HL-60/S4 treated with phorbol 12-myristate 13-acetate at 8.2 ng/mL for 4 days and 3 days (cell line): ENCODE results near the gene NOL9.

Experiments used
- in situ Hi-C: fragments of 300-500 bp; cut with MboI; formaldehyde crosslinking; loops from 2 replicates; pipeline ENCODE4 v1.15.0; 2022; ENCODE audit warnings: low sequenced_read_pairs

The NOL9 gene

DNA sequence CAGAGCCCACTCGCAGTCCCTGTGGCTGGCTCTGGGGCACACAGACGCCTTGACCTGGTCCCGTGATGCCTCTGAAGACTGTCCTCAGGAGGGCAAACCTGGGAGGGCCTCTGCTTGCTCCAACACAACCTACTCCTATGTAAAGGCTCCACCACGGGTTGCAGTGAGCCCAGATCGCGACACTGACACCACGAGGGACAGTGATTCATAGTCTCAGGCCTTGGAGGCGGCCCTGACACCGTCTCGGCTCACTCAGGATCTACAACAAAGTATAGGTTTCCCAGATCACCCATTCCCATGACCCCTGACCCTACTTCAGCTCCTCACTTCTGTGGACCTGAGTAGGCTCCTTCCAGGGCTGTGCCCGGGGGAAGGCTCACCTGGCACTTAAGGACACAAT lies 28.0 kb downstream of the NOL9 start:
- in situ Hi-C loops, result no loop called here

DNA sequence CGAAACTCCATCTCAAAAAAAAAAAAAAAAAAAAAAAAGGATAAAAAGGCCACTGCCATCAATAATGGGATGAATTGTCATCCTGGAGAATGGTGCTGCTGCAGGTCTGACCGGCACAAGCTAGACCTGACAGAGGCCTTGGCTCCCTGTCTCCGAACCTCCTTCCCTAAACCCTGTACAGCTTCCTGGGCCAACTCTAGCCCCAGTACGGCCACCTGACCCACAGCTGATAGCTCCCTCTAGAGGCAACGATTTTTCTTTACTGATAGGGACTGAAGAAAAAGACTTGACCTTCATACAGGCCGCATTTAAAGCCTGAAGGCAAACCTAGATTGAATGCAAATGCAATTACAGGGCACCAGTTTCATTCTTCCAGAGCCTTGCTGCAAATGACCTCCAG lies 30.7 kb downstream of the NOL9 start:
- in situ Hi-C loops, result no loop called here

DNA sequence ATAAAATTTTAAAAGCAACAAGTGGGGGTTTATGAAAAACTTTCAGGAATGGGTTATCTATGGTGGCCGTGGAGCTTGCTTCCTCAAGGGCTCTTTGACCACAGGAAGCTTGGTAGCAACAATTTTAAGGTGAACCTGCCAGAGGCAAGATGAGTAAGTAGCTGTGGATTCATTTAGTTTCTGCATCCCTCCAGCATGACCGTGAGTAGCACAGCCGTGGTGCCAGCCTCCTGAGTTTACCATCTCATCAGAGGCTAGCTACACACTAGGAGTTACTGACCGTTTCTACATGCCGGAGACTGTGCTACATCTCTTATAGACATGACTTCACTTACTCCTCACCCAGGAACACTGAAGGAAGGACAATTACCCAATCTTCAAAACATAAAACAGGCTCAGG lies 32.8 kb downstream of the NOL9 start:
- in situ Hi-C loops, result no loop called here

GRCh38 chr1:6519935-6520671 lies 34.2 kb downstream of the NOL9 start:
- in situ Hi-C loops, result no loop called here

DNA sequence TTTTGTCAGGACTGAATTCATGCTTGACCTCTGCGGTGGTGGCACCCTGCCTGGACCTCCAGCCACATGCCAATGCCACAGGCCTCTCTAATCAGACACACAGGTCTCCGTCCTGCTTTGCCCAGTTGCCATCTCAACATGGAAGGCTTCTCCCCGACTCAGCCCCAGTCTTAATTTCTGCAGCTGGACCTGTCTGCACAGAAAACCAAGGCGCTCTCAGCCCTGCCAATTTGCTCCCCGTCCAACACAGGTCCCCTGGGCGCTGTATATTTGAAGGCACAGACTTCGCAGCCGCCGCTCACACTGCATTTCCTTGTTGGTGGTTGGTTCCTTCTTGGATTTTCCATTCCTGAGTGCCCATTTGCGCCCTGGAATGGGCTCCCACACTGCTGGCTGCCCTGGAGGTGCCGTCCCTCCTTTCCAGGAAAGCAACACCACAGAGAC lies 34.8 kb downstream of the NOL9 start:
- in situ Hi-C loops, result no loop called here

DNA sequence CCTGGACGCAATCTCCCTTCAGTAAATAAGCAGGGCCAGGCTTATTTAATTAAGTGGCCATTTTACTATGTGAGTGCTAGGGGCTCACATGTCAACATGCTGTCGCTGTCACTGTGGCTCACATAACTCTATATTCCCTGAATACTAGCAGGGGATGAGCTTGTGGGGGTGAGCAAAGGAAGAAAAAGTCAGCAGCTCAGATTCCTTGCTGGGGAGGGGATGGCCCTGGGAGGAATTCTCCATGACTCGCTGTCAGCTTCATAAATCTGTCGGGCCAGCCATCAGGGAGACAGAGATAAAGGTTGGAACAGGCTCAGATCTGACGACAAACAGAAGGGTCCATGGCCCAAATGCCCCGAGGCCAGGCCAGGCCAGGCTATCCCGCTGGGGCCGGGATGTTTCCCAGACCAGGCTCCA lies 36.9 kb downstream of the NOL9 start:
- in situ Hi-C loops, result no loop called here

GRCh38 chr1:6515771-6516170 lies 38.5 kb downstream of the NOL9 start:
- in situ Hi-C loops, result no loop called here

GRCh38 chr1:6513320-6513801 lies 41.0 kb downstream of the NOL9 start:
- in situ Hi-C loops, result no loop called here

GRCh38 chr1:6512908-6513280 lies 41.4 kb downstream of the NOL9 start:
- in situ Hi-C loops, result no loop called here

DNA sequence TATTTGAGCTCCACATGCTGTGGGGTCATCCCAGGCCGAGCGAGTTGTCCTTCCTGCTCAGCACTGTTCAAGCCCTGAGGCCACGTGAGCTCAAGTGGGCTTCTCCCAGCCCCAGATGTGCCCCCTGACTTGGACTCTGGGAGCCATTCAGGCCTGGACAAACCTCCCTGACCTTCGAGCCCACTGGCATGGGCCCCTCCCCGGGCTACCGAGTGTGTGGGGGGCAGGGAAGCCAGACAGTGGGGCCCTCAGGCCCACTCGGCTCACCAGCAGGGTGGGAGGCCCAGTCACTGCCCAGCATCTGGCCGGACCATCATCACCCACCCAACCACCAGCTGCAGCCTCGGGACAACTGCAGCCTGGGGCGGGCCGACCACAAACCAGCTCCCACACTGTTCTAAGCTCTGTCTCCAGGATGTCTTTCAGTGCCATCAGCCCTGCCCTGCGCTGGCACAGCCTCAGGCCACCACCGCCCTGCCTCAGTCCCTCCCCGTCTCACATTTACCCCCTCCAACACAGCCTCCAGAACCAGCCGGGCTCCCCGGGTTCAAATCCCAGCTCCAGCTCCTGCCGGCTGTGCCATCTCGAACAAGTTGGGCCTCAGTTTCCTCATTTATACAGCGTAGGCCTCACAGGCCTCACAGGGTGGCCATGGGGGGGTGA lies 41.9 kb downstream of the NOL9 start:
- in situ Hi-C loops, result no loop called here

DNA sequence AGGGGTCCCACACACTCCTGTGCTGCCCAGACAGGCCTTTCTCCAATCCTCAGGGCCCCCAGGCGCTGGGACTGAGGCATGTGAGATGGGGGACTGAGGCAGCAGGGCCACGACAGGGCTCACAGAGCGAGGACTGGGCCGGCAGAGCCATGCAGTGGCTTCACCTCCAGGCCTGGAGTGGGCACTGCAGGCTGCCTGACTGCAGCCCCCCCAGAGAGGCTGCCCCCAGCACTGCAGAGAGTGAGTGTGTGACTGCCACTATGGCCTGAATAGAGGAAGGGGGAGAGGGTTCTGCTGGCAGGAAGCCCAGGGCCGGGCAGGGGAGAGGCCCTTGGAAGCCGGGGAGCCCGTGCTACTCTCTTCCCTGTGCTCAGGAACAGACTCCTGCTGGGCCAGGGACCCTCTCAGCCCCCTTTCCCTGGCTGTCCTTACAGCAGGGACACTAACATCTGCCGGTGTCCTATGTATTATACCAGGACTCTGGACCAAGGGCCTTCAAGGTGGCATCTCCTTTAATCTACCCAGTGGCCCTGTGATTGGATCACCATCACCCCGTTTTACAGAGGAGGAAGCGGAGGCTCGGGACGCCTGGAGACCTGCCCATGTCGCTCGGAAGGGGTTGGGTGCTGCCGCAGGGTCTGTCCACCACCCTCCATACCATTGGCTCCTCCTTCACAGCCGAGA lies 42.6 kb downstream of the NOL9 start:
- in situ Hi-C loops, result no loop called here

DNA sequence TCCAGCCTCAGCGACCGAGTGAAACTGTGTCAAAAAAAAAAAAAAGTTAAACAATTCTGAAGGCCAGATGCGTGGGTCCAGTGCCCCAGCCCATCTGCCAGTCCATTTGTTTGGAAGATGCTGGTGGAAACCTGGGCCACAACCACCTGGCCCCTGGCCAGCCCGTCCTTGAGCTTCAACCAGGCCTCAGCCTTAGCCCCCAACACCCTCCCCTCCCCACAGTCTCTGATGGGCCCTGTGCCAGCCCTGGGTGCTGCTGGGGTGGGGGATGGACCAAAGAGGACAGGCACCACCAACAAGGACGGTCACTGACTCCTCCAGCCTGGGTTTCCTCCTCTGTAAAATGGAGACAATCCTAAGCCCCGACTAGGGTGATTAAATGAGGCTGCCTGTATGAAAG lies 43.3 kb downstream of the NOL9 start:
- in situ Hi-C loops, result no loop called here

- in situ Hi-C loops, result no loop called here
Measured at GRCh38 chr1:6510493-6510892, 43.8 kb downstream of the NOL9 start.

- in situ Hi-C loops, result no loop called here
Measured at GRCh38 chr1:6509919-6510291, 44.4 kb downstream of the NOL9 start.

DNA sequence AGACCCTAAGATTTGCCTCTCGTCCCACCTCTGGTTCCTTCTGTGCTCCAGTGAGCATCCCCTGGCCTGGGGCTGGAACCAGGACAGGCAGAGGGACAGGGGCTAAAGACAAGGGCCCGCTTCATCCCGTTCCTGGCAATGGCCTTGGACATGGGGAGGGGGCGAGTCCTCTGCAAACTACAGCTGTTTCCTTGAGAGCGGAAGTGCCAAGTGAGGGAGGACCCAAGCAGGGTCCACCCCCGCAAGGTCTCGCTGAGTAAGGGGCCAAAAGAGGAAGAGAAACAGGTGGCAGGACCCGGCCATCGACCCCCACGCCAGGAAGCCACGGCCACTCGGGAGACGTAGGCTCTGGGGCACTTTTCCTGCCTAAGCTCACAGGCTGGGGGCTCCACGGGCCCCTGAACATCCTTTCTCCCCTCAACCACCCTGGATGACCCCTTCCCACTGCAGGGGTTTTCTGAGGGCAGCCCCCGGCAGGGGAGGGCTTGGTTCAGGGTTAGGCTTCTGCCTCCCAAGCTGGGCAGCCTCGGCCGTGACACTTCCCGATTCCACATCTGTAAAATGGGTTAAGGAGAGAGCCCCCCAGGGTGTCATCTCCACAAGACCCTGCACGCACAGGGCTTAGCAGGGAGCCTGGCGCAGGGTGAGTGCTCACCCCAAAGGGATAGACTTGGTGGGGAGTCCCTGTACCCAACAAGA lies 44.9 kb downstream of the NOL9 start:
- in situ Hi-C loops, result no loop called here

DNA sequence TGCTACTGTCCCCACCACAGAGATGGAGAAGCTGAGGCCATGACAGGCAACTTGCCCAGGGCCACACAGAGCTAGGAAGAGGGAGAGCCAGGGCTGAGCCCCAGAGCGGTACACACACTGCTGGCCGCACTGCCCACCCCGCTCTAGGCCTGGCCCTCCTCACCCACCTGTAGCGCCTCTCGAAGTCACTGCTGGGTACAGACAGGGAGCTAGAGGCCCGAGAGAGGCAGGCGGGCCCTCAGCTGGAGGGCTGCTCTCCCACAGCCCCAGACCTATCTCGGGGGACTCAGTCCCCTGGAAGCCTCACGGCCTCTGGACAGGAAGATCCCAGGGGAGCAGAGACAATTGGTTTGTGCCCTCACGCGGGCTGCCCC lies 45.5 kb downstream of the NOL9 start:
- in situ Hi-C loops, result no loop called here

DNA sequence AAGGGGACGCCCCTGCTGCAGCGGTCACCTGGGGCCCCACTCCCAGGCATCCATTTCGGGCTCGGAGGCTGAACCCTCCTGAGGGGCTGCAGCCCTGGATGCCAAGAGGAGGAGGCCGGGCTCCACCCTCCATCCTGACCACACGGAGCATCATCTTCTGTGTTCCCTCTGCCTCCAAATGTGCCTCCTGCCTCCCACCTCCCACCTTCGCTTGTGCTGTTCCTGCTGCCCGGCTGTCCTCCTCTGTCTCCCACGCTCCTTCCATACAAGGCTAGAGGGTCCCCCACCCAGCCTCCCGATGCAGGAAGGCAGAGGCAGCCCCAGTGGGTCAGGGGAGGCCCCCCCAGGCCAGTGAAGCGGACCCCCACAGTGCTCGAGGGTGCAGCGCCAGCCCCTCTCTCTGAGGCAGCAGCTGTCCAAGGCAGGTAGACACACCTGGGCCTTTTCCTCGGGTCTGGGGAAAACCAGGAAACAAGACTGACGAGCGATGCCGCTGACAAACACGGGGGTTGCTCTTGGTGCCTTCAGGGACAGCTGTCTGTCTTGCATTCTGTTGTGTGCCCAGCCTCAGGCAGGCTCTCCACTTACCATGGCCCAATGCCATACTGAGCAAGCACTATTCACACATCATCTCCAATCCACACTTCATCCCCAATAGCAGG lies 46.0 kb downstream of the NOL9 start:
- in situ Hi-C loops, result no loop called here

DNA sequence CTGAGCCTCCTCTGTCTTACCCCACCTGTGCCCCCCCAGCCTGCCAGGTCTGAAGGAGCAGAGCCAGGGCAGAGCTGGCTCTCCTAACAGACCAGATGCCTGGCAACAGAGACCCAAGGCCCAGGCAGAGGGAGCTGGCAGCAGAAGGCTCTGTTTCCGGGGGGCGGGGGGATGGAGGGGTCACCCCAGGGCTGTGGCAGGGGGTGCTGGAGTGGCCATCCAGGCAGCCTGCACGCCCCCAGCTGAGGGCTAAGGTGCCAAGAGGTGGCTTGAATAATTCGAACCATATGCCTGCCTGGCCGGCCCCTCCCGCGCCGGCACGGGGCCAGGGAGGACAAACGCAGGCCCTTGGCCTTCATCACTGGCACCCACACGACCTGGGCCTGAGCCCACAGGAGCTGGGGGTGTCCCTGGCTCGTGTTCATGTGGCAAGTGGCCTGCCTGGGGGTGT lies 46.8 kb downstream of the NOL9 start:
- in situ Hi-C loops, result no loop called here

DNA sequence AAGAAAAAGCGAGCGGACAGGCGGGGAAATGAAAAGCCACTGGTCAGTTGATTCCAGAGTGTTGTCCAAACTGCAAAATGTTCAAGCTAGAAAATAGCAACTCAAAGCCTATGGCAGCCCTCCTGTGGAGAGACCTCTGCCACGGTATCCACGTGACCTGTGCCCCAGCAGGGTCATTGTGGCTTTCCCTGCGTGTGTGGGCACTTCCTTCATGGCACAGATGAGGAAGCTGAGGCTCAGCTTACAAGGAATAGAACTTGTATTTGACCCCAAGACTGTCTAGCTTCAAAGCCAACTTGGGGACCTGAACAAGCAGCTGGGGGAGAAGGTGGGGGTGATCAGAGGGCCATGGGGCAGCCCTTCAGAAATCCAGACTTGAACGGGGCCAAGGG lies 47.3 kb downstream of the NOL9 start:
- in situ Hi-C loops, result no loop called here

DNA sequence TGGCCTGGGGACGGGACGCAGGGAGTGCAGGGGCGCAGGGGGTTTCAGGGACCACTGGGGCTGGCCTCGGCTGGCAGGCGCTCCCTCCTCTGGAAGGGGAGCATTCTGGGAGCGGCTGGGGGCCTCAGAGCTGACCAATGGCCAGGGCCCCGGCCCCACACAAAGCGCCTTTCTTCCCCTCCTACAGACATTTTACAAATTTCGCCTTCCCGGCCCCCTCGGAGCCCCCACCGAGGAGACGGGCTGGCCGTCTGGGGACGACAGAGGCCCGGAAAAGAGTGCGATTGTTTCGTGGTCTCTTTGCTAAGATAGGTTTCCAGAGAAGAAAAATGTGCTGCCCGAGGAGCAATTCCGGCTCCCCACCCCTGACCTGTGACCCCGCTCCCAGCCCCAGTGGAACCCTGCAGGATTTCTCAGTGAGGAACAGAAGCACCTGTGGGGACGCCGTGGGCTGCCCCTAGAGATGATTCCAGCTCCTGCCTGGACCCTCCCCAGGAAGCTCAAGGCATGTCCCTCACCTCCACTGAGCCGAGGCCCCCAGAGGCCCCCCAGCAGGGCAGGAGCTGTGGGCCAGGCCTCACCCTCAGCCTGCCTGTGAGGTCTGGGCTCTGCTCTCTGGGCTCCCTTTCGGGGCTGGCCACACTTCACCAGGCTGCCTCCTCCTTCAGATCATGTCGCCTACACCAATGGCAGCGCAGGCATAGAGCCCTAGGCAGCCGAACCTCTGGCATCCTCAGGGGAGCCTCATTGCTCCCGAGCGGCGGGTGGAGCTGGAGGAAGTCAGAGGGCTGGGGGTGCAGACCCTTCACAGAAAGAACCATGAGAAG lies 47.9 kb downstream of the NOL9 start:
- in situ Hi-C loops, result no loop called here
